LNCAP (cell line): ENCODE data around the gene MYOD1.

Experiments used
- TF ChIP-seq, protein P1 (sequence below): fragments of 450-650 bp; IDR thresholded peaks from 2 replicates; pipeline ENCODE4 v1.5.1; 2017; ENCODE audit warnings: mild to moderate bottlenecking

Gene MYOD1

DNA sequence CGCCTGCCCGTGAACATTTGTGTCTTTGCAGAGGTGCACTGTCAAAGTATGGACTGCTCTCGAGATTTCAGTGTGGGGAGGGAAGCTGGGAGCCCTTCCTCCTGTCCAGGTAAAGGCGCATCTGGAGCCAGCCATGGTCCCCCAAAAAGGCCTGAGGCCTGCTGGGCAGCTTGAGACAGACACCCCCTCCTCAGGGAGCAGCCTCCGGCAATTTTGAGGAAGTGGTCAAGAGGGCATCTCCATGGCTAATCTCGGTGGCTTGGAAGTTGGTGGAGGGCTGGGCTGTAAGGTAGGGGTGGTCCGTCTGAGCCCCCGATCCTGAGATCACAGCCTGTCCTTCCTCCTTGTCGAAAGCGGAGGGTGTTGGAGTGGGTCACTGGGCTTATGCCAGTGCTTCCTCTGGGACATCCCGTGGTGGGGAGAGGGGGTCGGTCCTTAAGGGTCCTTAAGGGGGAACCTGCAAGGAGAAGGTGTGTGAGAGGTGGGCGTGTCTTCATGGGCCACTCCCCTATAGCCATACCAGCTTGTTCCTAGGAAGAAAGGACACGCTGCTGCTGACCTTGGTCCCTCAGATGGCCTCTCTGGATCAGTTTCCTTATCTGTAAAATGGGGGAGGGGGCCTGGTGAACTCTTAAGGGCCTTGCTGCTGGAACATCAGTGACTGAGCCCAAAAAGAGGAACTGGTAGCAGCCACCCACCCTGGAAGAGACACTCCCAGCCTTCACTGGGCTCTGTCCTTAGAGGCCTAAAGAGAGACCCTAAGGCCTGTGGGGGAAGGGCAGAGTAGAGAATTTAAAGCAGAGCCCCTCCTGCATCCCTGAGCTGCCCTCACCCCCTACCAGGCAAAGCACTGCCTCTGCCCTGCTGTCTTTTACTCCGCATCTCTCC, 17.8 kb downstream of the MYOD1 start:
- TF ChIP-seq, protein P1, sequence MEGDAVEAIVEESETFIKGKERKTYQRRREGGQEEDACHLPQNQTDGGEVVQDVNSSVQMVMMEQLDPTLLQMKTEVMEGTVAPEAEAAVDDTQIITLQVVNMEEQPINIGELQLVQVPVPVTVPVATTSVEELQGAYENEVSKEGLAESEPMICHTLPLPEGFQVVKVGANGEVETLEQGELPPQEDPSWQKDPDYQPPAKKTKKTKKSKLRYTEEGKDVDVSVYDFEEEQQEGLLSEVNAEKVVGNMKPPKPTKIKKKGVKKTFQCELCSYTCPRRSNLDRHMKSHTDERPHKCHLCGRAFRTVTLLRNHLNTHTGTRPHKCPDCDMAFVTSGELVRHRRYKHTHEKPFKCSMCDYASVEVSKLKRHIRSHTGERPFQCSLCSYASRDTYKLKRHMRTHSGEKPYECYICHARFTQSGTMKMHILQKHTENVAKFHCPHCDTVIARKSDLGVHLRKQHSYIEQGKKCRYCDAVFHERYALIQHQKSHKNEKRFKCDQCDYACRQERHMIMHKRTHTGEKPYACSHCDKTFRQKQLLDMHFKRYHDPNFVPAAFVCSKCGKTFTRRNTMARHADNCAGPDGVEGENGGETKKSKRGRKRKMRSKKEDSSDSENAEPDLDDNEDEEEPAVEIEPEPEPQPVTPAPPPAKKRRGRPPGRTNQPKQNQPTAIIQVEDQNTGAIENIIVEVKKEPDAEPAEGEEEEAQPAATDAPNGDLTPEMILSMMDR: no peak

DNA sequence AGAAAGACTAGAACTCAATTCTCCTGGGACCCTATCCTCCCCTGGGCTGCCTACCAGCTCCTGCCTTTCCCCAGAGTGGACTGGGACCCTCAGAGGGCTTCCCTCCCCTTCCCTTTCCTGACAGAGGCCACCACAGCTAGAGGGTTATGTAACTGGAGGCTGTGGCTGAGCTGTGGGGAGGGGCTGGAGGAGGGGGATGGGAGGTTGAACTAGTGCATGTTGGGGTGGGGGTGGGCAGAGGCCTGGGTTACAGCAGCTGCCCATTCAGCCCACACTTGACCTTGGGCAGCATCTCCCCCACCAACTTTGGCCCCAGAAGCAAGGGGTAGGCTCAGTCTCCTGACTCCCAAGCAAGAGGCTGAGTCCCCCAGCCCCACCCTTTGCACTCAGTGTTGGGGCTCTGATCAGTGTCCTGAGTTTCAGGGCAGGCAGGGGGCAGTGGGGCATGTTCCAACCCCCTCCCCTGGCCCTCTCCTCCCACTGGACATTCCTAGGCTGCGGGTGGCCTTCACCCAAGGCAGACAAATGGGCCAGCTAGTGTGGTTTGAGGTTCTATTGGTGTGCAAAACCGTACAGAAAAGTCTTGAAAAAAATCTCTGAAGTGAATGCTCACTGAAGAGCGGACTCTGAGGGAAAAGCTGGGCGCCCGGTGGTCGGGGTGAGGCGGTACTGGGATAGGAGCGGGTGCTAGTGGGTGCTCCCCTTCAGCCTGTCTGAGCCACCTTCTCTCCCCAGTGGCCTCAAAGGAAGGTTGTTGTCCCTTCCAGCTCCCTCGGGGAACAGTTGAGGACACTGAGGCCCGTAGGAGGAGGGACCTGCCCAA, 19.0 kb downstream of the MYOD1 start:
- TF ChIP-seq, protein P1: no peak

DNA sequence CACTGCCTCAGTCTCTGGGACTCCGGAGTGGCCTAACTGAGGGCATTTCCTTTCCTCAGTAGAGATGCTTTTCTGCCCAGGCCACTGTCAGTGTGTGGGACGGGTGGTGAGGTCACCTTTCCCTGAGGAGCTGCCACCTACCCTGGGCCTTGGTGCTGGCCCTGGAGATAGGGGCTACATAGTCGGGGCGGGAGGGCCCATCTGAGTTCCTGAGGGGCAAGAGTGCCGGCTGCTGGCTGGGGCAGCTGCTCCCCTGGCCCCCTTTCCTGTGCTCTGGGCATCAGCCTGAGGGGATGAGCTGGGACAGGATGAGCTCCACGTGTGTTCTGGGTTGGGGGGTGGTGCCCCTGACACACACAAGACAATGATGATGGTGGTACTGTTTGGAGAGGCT, 20.6 kb downstream of the MYOD1 start:
- TF ChIP-seq, protein P1: no peak

DNA sequence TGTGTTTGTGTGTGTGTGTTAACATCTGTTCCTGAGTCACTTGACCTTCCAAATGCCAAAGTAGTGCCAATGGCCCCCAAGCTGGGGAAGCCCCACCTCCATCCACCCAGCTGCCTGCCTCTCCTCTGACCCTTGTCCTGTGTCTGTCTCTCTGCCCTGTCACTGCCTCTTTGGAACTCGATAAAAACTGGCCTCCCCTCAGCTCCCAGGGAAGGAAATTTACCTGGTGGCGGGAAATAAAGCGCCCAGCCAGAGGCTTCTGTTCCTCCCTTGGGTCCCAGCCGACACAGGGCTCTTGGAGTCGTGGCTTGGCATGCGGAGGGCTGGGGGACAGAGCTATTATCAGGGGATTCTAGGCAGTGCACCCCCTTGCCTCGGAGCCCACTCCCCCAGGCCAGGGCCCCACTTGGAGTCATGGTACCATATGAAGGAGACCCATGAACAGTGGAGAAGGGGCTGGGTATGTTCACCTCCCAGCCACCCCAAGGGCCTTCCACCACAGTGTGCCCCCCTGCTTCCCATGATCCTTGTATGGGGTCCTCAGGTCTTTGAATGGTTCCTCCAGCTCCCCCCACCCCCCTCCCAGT, 21.4 kb downstream of the MYOD1 start:
- TF ChIP-seq, protein P1: no peak

DNA sequence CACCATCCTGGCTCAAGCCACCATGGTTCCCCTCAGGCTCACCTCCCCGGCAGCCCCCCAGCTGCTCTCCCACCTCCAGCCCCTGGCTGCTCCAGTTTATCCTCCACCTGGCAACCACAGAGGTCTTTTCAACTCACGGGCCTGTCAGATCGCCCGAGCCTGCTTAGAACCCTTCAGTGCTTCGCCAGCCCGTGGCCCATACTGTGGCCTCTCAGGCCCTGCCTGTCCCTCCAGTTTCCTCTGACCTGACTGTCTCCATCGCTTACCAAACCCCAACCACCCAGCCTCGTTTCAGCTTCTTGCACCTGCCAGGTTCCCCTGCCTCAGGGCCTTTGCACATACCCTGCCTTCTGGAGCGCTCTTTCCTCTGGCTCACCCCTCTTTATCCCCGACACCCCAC, 22.1 kb downstream of the MYOD1 start:
- TF ChIP-seq, protein P1: no peak

DNA sequence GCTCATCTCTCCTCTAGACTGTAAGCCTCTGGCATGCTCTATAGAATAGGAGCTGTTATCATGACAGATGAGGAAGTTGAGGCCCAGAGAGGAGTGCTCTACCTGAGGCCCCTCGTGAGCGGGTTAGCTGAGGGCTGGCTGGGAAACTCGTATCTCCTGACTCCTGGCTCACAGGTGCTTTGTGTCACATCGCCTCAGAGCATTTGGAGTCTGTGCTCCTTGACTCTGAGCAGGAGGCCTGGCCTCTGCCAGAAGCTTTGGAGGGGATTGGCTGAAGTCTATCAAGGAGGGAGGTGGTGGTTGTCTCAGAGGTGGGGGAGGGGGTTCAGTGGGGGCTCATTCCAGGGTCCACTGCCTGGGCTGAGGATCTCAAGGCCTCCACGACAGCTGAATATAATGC, 22.6 kb downstream of the MYOD1 start:
- TF ChIP-seq, protein P1: no peak

DNA sequence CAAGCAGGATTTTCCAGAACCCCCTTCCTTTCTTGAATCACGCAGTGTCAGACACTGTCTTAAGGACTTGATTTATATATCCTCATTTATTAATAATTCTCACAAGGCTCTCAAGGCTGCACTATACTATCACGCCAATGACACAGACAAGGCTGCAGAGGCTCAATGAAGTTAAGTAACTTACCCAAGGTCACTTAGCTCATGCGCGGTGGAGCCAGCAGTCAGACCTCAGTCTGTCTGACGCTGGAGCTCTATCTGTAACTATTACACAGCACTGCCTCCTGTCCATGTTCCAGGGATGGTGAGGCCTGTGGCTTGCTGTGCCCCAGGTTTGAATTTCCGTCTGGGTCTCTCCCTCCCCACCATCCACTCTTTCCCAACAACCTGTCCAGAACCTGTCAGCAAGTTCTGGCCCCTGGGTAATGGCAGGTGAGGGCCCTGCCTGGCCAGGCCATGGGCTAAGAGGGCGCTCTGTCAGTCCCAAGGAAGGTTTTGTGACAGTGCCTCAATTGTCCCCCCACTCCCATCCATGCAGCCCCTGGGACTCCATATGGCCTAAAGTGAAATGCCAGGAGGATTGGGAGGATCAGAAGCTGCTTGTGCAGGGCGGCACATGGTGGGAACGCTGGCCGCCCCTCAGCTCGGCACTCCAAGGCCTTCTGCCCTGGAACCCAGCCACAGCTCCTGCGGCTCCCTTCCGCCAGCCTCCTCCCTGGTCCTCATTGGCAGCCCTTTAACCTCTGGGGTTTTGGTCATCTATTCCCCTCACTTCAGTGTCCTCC, 23.8 kb downstream of the MYOD1 start:
- TF ChIP-seq, protein P1: no peak
